HepG2 (cell line): ENCODE measurements around the gene KCNQ1OT1. TPM values are rescaled to one million over a fixed set of nuclear protein-coding genes. Genes with fewer than 3 reads are reported as not detected.
A peak's percentile ranks its signal among the peaks of the same experiment; 100 is the strongest.

Experiments
- CEBPB ChIP-seq: IDR thresholded peaks from 2 replicates; pipeline ENCODE4 v1.6.1; 2011; ENCODE audit warnings: low read depth, low read length, improper control_type of control experiment, borderline replicate concordance
- FOXO1 ChIP-seq: sonication (generic); formaldehyde crosslinking; IDR thresholded peaks from 2 replicates; pipeline ENCODE4 v1.4.0; 2020; ENCODE audit warnings: missing genetic modification reagents
- PHF20 ChIP-seq: sonication (generic); formaldehyde crosslinking; IDR thresholded peaks from 2 replicates; pipeline ENCODE4 v1.5.0; 2020; ENCODE audit warnings: mild to moderate bottlenecking, missing genetic modification reagents
- POLR2AphosphoS5 ChIP-seq: IDR thresholded peaks from 2 replicates; pipeline ENCODE4 v1.6.1; 2012; ENCODE audit warnings: low read depth, low read length
- ZFP62 ChIP-seq: sonication (generic); formaldehyde crosslinking; IDR thresholded peaks from 2 replicates; pipeline ENCODE4 v1.4.0; 2020; ENCODE audit warnings: missing genetic modification reagents
- ZNF253 ChIP-seq: sonication (generic); formaldehyde crosslinking; IDR thresholded peaks from 2 replicates; pipeline ENCODE4 v1.8.0; 2022; ENCODE audit warnings: mild to moderate bottlenecking, missing genetic modification reagents, borderline replicate concordance
- ZSCAN20 ChIP-seq: sonication (generic); formaldehyde crosslinking; IDR thresholded peaks from 2 replicates; pipeline ENCODE4 v1.4.0; 2020; ENCODE audit warnings: missing genetic modification reagents, mild to moderate bottlenecking, borderline replicate concordance
- polyA plus RNA-seq, 8 experiments: library from polyadenylated mRNA; depleted of rRNA in 3 of 8; stranded (reverse) in 7 of 8; unstranded in 1 of 8; fragments of >200 nt; fragmentation: Illumina TruSeq in 4 of 8; extraction: Trizol in 4 of 8; gene quantifications; 2 replicates each; pipeline versions ENCODE4 v1.2.1 to v1.2.3, GENCODE V29; 2011 to 2016; ENCODE audit warnings: low read depth in 4 of 8, missing spikeins in 1 of 8, mixed read lengths in 1 of 8; ENCODE audit not compliant: insufficient read depth in 1 of 8
- total RNA-seq, 5 experiments: library from RNA; depleted of rRNA; stranded (reverse); fragments of >200 nt; fragmentation: Illumina TruSeq; extraction: Trizol; gene quantifications; 2 replicates each; pipeline ENCODE4 v1.2.3, GENCODE V29; 2016; ENCODE audit warnings: low read depth in 1 of 5
- TF ChIP-seq, protein P1 (sequence below): sonication (generic); formaldehyde crosslinking; IDR thresholded peaks from 2 replicates; pipeline ENCODE4 v1.4.0; 2020; ENCODE audit warnings: missing genetic modification reagents
- TF ChIP-seq, protein P2 (sequence below): sonication (generic); formaldehyde crosslinking; IDR thresholded peaks from 2 replicates; pipeline ENCODE4 v1.4.0; 2020; ENCODE audit warnings: missing genetic modification reagents
- TF ChIP-seq, protein P3 (sequence below): sonication (generic); formaldehyde crosslinking; IDR thresholded peaks from 2 replicates; pipeline ENCODE4 v1.4.0; 2020; ENCODE audit warnings: missing genetic modification reagents
- TF ChIP-seq, protein P4 (sequence below): sonication (generic); formaldehyde crosslinking; IDR thresholded peaks from 2 replicates; pipeline ENCODE4 v1.4.0; 2020; ENCODE audit warnings: mild to moderate bottlenecking, missing genetic modification reagents
- TF ChIP-seq, protein P5 (sequence below): sonication (generic); formaldehyde crosslinking; IDR thresholded peaks from 2 replicates; pipeline ENCODE4 v1.8.0; 2022; ENCODE audit warnings: mild to moderate bottlenecking, missing genetic modification reagents, moderate library complexity
- TF ChIP-seq, protein P6 (sequence below): sonication (generic); formaldehyde crosslinking; IDR thresholded peaks from 2 replicates; pipeline ENCODE4 v1.5.1; 2020; ENCODE audit warnings: missing genetic modification reagents, mild to moderate bottlenecking, borderline replicate concordance

Gene KCNQ1OT1
- total and polyA plus RNA-seq, 2 of the 13 experiments (the other 11 are each of a cell fraction or from before 2014, with no cell fraction given), result 1.3 to 18.9 TPM

DNA sequence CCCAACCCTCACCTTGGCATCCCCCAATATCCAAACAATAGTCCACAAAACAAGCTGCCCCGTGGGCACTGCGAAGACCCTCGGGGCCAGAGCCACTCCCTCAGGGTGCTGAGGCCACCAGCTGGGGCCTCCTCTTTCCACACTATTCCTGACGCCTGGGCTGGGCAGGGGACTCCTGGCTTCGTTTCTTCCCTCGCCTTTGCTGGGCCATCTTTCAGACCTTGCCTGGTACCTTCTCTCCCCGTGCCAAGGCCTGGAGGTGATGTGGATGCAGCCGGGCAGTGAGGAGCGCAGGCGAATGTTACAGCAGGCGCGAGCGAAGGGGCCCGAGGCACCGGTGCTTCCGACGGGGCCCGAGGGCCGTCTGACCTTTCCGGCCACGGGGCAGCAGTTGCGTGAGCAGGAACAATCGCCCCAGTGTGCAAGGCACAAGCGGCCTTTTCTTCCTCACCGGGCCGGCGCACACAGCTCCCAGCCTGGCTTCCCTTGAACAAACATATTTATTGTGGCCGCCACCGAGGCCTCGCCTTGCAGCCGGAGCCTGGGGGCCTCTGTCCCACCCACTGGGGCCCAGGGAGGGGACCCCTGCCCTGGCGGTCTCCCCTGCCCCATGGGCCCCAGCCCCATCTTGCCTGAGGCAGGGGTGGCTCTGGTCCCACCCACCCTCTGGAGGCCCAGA lies 32.6 kb upstream of the KCNQ1OT1 start (continued):
- TF ChIP-seq, protein P1, sequence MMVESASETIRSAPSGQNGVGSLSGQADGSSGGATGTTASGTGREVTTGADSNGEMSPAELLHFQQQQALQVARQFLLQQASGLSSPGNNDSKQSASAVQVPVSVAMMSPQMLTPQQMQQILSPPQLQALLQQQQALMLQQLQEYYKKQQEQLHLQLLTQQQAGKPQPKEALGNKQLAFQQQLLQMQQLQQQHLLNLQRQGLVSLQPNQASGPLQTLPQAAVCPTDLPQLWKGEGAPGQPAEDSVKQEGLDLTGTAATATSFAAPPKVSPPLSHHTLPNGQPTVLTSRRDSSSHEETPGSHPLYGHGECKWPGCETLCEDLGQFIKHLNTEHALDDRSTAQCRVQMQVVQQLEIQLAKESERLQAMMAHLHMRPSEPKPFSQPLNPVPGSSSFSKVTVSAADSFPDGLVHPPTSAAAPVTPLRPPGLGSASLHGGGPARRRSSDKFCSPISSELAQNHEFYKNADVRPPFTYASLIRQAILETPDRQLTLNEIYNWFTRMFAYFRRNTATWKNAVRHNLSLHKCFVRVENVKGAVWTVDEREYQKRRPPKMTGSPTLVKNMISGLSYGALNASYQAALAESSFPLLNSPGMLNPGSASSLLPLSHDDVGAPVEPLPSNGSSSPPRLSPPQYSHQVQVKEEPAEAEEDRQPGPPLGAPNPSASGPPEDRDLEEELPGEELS (CRISPR knock-in tag), result peak; percentile 79
- TF ChIP-seq, protein P2, sequence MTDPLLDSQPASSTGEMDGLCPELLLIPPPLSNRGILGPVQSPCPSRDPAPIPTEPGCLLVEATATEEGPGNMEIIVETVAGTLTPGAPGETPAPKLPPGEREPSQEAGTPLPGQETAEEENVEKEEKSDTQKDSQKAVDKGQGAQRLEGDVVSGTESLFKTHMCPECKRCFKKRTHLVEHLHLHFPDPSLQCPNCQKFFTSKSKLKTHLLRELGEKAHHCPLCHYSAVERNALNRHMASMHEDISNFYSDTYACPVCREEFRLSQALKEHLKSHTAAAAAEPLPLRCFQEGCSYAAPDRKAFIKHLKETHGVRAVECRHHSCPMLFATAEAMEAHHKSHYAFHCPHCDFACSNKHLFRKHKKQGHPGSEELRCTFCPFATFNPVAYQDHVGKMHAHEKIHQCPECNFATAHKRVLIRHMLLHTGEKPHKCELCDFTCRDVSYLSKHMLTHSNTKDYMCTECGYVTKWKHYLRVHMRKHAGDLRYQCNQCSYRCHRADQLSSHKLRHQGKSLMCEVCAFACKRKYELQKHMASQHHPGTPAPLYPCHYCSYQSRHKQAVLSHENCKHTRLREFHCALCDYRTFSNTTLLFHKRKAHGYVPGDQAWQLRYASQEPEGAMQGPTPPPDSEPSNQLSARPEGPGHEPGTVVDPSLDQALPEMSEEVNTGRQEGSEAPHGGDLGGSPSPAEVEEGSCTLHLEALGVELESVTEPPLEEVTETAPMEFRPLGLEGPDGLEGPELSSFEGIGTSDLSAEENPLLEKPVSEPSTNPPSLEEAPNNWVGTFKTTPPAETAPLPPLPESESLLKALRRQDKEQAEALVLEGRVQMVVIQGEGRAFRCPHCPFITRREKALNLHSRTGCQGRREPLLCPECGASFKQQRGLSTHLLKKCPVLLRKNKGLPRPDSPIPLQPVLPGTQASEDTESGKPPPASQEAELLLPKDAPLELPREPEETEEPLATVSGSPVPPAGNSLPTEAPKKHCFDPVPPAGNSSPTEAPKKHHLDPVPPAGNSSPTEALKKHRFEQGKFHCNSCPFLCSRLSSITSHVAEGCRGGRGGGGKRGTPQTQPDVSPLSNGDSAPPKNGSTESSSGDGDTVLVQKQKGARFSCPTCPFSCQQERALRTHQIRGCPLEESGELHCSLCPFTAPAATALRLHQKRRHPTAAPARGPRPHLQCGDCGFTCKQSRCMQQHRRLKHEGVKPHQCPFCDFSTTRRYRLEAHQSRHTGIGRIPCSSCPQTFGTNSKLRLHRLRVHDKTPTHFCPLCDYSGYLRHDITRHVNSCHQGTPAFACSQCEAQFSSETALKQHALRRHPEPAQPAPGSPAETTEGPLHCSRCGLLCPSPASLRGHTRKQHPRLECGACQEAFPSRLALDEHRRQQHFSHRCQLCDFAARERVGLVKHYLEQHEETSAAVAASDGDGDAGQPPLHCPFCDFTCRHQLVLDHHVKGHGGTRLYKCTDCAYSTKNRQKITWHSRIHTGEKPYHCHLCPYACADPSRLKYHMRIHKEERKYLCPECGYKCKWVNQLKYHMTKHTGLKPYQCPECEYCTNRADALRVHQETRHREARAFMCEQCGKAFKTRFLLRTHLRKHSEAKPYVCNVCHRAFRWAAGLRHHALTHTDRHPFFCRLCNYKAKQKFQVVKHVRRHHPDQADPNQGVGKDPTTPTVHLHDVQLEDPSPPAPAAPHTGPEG, result peak; percentile 83; the same call in 1 of the 2 replicates
- TF ChIP-seq POLR2AphosphoS5, result peak; percentile 84
- peak; percentile 77; the same call in 1 of the 2 replicates for TF ChIP-seq ZNF253 (CRISPR knock-in tag)
- TF ChIP-seq, protein P3, sequence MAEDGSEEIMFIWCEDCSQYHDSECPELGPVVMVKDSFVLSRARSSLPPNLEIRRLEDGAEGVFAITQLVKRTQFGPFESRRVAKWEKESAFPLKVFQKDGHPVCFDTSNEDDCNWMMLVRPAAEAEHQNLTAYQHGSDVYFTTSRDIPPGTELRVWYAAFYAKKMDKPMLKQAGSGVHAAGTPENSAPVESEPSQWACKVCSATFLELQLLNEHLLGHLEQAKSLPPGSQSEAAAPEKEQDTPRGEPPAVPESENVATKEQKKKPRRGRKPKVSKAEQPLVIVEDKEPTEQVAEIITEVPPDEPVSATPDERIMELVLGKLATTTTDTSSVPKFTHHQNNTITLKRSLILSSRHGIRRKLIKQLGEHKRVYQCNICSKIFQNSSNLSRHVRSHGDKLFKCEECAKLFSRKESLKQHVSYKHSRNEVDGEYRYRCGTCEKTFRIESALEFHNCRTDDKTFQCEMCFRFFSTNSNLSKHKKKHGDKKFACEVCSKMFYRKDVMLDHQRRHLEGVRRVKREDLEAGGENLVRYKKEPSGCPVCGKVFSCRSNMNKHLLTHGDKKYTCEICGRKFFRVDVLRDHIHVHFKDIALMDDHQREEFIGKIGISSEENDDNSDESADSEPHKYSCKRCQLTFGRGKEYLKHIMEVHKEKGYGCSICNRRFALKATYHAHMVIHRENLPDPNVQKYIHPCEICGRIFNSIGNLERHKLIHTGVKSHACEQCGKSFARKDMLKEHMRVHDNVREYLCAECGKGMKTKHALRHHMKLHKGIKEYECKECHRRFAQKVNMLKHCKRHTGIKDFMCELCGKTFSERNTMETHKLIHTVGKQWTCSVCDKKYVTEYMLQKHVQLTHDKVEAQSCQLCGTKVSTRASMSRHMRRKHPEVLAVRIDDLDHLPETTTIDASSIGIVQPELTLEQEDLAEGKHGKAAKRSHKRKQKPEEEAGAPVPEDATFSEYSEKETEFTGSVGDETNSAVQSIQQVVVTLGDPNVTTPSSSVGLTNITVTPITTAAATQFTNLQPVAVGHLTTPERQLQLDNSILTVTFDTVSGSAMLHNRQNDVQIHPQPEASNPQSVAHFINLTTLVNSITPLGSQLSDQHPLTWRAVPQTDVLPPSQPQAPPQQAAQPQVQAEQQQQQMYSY (CRISPR knock-in tag), result 0 out of 2 replicates have a peak, but pooled peaks have one; percentile 52
- TF ChIP-seq, protein P4, sequence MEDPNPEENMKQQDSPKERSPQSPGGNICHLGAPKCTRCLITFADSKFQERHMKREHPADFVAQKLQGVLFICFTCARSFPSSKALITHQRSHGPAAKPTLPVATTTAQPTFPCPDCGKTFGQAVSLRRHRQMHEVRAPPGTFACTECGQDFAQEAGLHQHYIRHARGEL (CRISPR knock-in tag), result no peak
- TF ChIP-seq ZSCAN20 (CRISPR knock-in tag), result no peak; the same call in 1 of the 2 replicates
- TF ChIP-seq, protein P5, sequence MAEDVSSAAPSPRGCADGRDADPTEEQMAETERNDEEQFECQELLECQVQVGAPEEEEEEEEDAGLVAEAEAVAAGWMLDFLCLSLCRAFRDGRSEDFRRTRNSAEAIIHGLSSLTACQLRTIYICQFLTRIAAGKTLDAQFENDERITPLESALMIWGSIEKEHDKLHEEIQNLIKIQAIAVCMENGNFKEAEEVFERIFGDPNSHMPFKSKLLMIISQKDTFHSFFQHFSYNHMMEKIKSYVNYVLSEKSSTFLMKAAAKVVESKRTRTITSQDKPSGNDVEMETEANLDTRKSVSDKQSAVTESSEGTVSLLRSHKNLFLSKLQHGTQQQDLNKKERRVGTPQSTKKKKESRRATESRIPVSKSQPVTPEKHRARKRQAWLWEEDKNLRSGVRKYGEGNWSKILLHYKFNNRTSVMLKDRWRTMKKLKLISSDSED (CRISPR knock-in tag), result no peak; the same call in 1 of the 2 replicates
- no peak for TF ChIP-seq ZFP62 (CRISPR knock-in tag)
- TF ChIP-seq PHF20 (CRISPR knock-in tag), result no peak
- peak; percentile 42; the same call in 1 of the 2 replicates for TF ChIP-seq CEBPB
- TF ChIP-seq, protein P6, sequence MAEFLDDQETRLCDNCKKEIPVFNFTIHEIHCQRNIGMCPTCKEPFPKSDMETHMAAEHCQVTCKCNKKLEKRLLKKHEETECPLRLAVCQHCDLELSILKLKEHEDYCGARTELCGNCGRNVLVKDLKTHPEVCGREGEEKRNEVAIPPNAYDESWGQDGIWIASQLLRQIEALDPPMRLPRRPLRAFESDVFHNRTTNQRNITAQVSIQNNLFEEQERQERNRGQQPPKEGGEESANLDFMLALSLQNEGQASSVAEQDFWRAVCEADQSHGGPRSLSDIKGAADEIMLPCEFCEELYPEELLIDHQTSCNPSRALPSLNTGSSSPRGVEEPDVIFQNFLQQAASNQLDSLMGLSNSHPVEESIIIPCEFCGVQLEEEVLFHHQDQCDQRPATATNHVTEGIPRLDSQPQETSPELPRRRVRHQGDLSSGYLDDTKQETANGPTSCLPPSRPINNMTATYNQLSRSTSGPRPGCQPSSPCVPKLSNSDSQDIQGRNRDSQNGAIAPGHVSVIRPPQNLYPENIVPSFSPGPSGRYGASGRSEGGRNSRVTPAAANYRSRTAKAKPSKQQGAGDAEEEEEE (CRISPR knock-in tag), result no peak
- TF ChIP-seq FOXO1 (CRISPR knock-in tag), result peak; percentile 89
